Lower lobe of right lung (tissue), 2 donors: ENCODE data around the gene MITF. TPM values are rescaled to one million over a fixed set of nuclear protein-coding genes. Genes with fewer than 3 reads are reported as not detected.

Source experiments
- ATAC-seq, 2 donors: fragments of 200-7000 bp; cut with Tn5 transposase; one replicate each; pipeline ENCODE4 v1.9.1; 2020 to 2022; ENCODE audit warnings: mild to moderate bottlenecking in 2 of 2, moderate library complexity in 2 of 2
- DNase-seq: peaks from one replicate; pipeline ENCODE4 v3.0.0-alpha.2; 2020
- H3K27ac ChIP-seq: fragments of 200-600 bp; one replicate; pipeline ENCODE4 v1.8.0; 2022
- H3K27me3 ChIP-seq: fragments of 200-600 bp; one replicate; pipeline ENCODE4 v1.8.0; 2022; ENCODE audit warnings: low read depth
- H3K36me3 ChIP-seq: fragments of 200-600 bp; one replicate; pipeline ENCODE4 v1.8.0; 2022; ENCODE audit warnings: mild to moderate bottlenecking
- H3K4me1 ChIP-seq: fragments of 200-600 bp; one replicate; pipeline ENCODE4 v1.8.0; 2022
- H3K4me3 ChIP-seq: fragments of 200-600 bp; one replicate; pipeline ENCODE4 v1.8.0; 2022; ENCODE audit warnings: mild to moderate bottlenecking
- H3K9me3 ChIP-seq: fragments of 200-600 bp; one replicate; pipeline ENCODE4 v1.8.0; 2022
- intact Hi-C: fragments of 100-400 bp; cut with DNase I; formaldehyde crosslinking; loops from one replicate; pipeline ENCODE4 v1.11.0; 2022
- total RNA-seq: library from RNA; stranded (reverse); fragmentation: NEBNext Ultra II Directional; extraction: Animal tissue kit (Norgen Biotek cat#: 25700); gene quantifications from one replicate; pipeline ENCODE4 v1.2.1, GENCODE V29; 2021
- TF ChIP-seq, protein P1 (sequence below): fragments of 200-600 bp; IDR thresholded peaks from one replicate; pipeline ENCODE4 v1.8.0; 2022; ENCODE audit warnings: antibody characterized with exemption, mild to moderate bottlenecking
- donor health status: DM: no; HTN: yes; CAD: no; lungs with severe emphysema.

The MITF gene
- total RNA-seq, 1 donor from 2014 or later, result 45.1 TPM

DNA sequence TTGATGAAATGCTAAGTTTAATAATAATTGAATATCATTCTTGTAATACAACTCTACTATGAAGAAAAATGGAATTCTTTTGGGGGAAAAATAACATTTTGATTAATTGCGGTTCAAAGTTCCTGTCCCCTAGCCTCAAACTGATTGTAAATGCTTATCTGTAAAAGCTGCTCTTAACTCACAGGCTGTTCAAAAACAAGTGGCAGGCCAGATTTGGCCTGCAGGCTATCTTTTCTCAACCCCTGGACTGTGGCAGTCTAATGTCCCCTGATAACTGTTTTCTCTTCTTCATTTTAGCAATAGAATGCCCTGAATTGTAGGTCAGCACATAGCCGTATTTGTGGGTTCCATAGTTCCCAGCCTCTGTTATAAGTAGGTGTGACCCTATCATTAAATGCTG lies 236.8 kb downstream of the MITF start:
- Histone ChIP-seq H3K4me3 (no peak overlapping the region), H3K4me1 (no peaks in the 10 kb centered on the region), H3K9me3 (peaks cover 17% of the 10 kb centered on the region), H3K27me3 (no peaks in the 10 kb centered on the region), H3K36me3 (no peaks in the 10 kb centered on the region), H3K27ac (no peak overlapping the region)
- TF ChIP-seq, protein P1, sequence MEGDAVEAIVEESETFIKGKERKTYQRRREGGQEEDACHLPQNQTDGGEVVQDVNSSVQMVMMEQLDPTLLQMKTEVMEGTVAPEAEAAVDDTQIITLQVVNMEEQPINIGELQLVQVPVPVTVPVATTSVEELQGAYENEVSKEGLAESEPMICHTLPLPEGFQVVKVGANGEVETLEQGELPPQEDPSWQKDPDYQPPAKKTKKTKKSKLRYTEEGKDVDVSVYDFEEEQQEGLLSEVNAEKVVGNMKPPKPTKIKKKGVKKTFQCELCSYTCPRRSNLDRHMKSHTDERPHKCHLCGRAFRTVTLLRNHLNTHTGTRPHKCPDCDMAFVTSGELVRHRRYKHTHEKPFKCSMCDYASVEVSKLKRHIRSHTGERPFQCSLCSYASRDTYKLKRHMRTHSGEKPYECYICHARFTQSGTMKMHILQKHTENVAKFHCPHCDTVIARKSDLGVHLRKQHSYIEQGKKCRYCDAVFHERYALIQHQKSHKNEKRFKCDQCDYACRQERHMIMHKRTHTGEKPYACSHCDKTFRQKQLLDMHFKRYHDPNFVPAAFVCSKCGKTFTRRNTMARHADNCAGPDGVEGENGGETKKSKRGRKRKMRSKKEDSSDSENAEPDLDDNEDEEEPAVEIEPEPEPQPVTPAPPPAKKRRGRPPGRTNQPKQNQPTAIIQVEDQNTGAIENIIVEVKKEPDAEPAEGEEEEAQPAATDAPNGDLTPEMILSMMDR, result no peak
- intact Hi-C loops, result no loop called here
- ATAC-seq (no peak), DNase-seq (no peak)

DNA sequence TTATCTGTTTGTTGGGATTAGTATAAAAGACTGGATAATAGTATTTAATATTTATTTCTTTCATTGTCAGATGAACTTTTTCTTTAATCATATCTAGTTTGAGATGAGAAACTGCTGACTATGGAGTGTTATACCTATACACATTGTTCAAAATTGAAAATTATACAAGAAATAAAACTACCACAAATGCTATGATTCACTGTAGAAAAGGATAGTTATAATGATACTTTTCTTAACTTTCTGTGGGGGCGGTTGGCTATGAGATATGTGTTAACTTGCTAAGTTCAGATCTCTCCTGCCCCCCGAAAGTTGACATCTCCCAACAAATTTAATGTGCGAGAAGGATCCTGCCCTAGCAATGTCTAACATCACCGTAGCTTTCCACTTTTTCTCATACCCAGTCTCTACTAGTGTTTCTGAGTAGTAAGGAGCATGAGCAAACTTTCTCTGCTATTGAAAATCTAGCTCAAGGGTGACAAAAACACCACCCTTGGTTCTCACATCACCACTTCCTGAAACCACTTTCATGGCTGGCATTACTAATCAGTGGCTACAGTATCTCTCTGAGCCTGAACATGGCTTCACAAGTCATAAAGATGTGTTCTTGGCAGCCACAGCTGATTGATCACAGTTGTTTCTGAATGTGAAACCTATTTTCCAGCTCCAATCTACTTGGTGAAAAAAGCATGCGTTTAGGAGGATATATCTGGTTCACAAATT lies 244.4 kb downstream of the MITF start:
- no peaks in the 10 kb centered on the region for H3K27me3 ChIP-seq
- no peaks in the 10 kb centered on the region for H3K36me3 ChIP-seq
- ATAC-seq, result peak; percentile 56 to 60
- H3K27ac ChIP-seq, result no peak overlapping the region
- no peaks in the 10 kb centered on the region for H3K4me1 ChIP-seq
- DNase-seq, result no peak
- intact Hi-C loops, result no loop called here
- peaks cover 5% of the 10 kb centered on the region for H3K9me3 ChIP-seq
- TF ChIP-seq, protein P1, result no peak
- H3K4me3 ChIP-seq, result no peak overlapping the region

DNA sequence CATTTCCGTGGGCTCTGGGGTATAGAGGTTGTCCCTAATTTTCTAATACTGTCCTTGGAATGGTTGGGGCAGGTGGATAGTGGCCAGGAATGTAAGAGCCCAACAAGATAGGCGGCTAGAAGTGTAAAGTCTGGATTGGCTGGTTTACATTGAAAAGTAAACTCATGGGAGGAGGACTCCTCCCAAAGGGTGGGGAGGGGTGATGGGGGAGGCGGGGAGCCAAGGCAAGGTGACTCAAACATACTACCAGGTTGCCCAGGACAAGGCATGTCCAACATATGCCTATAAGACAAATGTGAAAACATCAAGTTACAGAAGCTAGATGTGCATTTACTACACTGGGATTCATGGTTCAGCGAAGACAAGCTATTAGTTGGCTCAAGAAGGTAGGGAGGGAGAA lies 246.0 kb downstream of the MITF start:
- intact Hi-C loops, result no loop called here
- H3K4me1 ChIP-seq, result no peaks in the 10 kb centered on the region
- DNase-seq (no peak), ATAC-seq (no peak)
- TF ChIP-seq, protein P1, result no peak
- no peak overlapping the region for H3K27ac ChIP-seq
- no peaks in the 10 kb centered on the region for H3K36me3 ChIP-seq
- no peaks in the 10 kb centered on the region for H3K9me3 ChIP-seq
- H3K4me3 ChIP-seq, result no peak overlapping the region
- H3K27me3 ChIP-seq, result no peaks in the 10 kb centered on the region

DNA sequence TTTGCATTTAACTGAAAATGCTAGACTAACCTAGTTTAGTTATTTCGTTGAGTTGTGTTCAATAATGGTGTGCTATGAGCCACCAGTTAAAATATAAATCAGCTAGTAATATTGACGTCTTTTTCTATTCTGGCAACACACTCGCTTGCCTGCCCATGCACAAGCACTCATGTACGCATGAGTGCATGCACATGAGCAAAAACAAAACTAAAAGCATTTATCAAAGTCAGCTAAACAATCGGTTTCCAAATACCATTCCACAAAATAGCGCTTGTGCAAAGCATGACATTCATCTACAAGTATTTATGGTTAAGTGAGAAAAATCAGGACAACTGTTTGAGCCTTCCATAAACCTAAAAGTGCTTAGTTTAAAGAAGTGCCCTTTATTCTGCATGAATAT lies 247.2 kb downstream of the MITF start:
- no peak for ATAC-seq
- Histone ChIP-seq H3K4me3 (no peak overlapping the region), H3K27me3 (no peaks in the 10 kb centered on the region), H3K9me3 (no peaks in the 10 kb centered on the region), H3K36me3 (no peaks in the 10 kb centered on the region), H3K4me1 (no peaks in the 10 kb centered on the region), H3K27ac (no peak overlapping the region)
- DNase-seq, result no peak
- TF ChIP-seq, protein P1, result no peak
- intact Hi-C loops, result no loop called here

DNA sequence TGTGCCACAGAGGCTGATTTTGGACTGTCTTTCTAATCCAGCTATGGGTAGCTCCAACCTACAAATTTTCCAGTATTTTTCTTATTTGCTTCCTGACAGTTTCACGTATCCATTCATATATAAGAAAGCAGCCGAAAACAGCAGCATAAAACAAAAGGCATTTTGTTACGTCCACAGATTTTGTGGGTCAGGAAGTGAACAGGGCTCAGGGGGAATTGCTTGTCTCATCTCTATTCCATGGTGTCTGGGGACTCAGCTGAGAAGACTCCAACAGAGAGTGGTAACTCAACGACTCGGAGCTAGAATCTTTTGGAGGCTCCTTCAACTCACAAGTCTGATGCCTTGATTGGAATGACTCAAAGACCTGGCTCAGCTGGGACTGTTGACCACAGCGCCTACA lies 248.6 kb downstream of the MITF start:
- Histone ChIP-seq H3K36me3 (no peaks in the 10 kb centered on the region), H3K27me3 (no peaks in the 10 kb centered on the region), H3K27ac (no peak overlapping the region), H3K4me1 (no peaks in the 10 kb centered on the region), H3K4me3 (no peak overlapping the region), H3K9me3 (no peaks in the 10 kb centered on the region)
- TF ChIP-seq, protein P1, result no peak
- intact Hi-C loops, result no loop called here
- DNase-seq (no peak), ATAC-seq (no peak)
